VCaP (cell line): ENCODE data around the gene LTBP1.

Experiments
- H3K27ac ChIP-seq: fragments of 450-650 bp; 2 replicates; pipeline ENCODE4 v1.5.1; 2017
- CTCF ChIP-seq: fragments of 450-650 bp; conservative IDR thresholded peaks from 2 replicates; pipeline ENCODE4 v1.5.1; 2017; ENCODE audit warnings: mild to moderate bottlenecking, moderate library complexity

LTBP1 gene

GRCh38 chr2:33208400-33208799 is 261.6 kb downstream of the LTBP1 start:
- no peak overlapping the region for H3K27ac ChIP-seq
- TF ChIP-seq CTCF = no peak

DNA sequence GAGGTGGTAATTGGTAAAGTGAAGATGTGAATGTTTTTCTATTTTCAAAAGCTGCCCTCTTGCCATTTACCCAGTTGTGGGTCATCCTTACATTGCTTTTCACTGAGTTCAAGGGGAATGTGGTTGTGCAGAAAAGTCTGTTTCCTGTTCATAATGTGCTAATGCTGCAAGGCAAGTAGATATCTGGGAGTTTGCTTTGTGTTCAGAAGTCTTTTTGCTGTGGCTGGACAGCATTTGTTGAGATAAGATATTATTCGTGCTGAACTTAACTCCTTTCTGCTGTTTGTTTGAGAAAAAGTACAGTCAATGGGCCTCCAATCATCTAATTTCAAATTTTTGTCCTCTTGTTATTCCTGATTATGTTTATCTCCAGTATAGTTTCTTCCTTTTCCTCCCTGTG is 263.2 kb downstream of the LTBP1 start:
- no peak for TF ChIP-seq CTCF
- no peak overlapping the region for H3K27ac ChIP-seq

DNA sequence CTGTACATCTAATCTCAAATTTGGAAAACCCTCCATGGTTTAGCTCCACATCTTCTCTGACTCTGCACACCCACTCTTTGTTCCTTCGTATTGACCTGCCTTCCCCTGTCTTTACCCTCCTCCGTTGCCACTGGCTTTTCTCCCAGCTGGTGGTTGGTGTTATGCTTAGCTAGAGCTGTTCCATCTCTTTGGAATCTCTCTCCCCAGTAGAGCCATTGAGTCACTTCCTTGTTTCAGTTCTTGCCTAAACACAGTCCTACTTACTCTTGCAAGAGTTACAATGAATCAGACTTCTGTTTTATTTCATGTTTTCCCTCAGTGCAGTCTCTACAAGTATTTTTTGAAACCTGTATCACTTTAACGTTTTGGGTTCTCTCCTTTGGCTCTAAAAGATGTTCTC is 263.9 kb downstream of the LTBP1 start:
- TF ChIP-seq CTCF = no peak
- no peak overlapping the region for H3K27ac ChIP-seq

DNA sequence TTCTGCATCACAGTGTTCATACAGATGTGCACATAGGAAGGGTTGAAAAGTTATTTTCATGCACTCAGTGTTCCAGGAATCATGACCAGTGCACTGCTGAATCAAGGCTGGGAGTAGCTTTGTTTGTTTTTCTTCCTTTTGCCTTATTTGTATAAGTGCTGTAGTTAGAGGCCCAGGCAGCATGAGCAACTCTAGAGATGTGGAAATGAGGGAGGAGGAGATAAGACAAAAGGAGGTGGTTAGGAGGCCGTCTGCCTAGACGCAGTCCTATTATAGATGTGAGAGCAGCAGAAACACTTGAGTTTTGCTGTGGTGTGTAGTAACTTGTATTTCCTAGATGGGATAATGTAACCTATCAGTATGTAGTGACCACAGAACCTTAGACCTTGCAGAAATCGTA is 265.4 kb downstream of the LTBP1 start:
- no peak for TF ChIP-seq CTCF
- H3K27ac ChIP-seq = no peak overlapping the region

- H3K27ac ChIP-seq = no peak overlapping the region
Observed at GRCh38 chr2:33213244-33213643, 266.5 kb downstream of the LTBP1 start.

GRCh38 chr2:33213648-33214047 is 266.9 kb downstream of the LTBP1 start:
- no peak for TF ChIP-seq CTCF
- H3K27ac ChIP-seq = no peak overlapping the region

More at GRCh38 chr2:33213244-33213643, 266.5 kb downstream of the LTBP1 start:
- no peak for TF ChIP-seq CTCF

DNA sequence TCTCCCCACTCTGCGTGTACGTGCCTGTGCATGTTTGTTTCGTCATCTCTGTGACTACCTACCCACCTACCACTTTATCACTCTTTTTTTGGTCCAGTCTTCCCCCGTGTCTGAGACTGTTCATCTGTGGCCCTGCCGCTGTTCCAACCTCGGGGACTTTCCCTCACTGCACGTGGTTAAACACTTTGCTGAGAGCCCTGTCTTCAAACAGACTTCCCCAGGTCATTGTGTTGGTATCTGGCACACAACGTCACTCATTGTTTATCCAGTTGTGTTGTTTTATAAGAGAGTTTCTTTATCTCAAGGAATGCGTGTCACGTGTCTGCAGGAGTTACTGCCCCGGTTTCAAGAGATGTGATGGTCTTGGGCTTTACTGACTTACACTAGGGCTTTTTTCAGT is 267.7 kb downstream of the LTBP1 start:
- H3K27ac ChIP-seq = no peak overlapping the region
- no peak for TF ChIP-seq CTCF

GRCh38 chr2:33214857-33215256 is 268.1 kb downstream of the LTBP1 start:
- TF ChIP-seq CTCF = no peak

More at GRCh38 chr2:33214857-33215256, 268.1 kb downstream of the LTBP1 start:
- no peak overlapping the region for H3K27ac ChIP-seq
